GM23338 (cell line): ENCODE measurements around the gene USH2A.

ENCODE experiments used
- CREB1 ChIP-seq: fragments of 250-450 bp; sonication (Bioruptor Pico); IDR thresholded peaks from 2 replicates; pipeline ENCODE4 v1.5.0; 2020; ENCODE audit warnings: low read depth, mild to moderate bottlenecking, moderate library complexity
- EZH2 ChIP-seq: fragments of 200-600 bp; sonication (generic); IDR thresholded peaks from one replicate; pipeline ENCODE4 v1.8.0; 2017; ENCODE audit warnings: antibody characterized with exemption, mild to moderate bottlenecking, low read depth; ENCODE audit not compliant: unreplicated experiment
- EZH2phosphoT487 ChIP-seq: fragments of 200-600 bp; sonication (generic); IDR thresholded peaks from one replicate; pipeline ENCODE4 v1.8.1; 2018; ENCODE audit warnings: antibody characterized with exemption; ENCODE audit not compliant: unreplicated experiment
- POLR2AphosphoS5 ChIP-seq: IDR thresholded peaks from 2 replicates; pipeline ENCODE4 v1.6.1; 2016; ENCODE audit warnings: antibody characterized with exemption, low read depth
- TF ChIP-seq, protein P1 (sequence below), 2 experiments: fragments of 200-600 bp in 1 of 2; sonication (generic) in 1 of 2; conservative IDR thresholded peaks; 2 replicates each; pipeline versions ENCODE4 v1.5.1 to v1.6.1; 2016 to 2017; ENCODE audit warnings: antibody characterized with exemption in 2 of 2, low read depth in 2 of 2, mild to moderate bottlenecking in 2 of 2, moderate library complexity in 1 of 2
- TF ChIP-seq, protein P2 (sequence below): IDR thresholded peaks from 2 replicates; pipeline ENCODE4 v1.6.1; 2016; ENCODE audit warnings: antibody characterized with exemption
- TF ChIP-seq, protein P3 (sequence below): IDR thresholded peaks from one replicate; pipeline ENCODE4 v1.6.1; 2018; ENCODE audit warnings: antibody characterized with exemption; ENCODE audit not compliant: unreplicated experiment

DNA sequence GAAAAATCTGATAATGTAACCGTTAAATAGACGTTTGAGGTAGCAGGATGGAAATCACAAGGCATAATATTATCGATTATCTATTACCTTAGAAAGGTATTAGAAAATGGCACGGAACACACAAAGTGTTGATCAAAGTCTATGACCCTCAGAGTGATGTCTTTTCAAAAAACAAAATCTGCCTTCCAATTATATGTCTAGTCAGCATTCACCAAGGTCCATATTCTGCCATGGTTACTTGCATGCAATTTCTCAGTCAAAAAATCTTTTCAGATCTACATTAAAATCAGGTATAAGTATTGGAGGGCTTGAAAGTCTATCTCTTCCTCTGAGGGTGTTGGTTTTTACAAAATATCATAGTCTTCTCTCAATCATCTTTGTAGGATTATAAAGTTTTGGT, 774.3 kb downstream of the USH2A start:
- TF ChIP-seq, protein P1, sequence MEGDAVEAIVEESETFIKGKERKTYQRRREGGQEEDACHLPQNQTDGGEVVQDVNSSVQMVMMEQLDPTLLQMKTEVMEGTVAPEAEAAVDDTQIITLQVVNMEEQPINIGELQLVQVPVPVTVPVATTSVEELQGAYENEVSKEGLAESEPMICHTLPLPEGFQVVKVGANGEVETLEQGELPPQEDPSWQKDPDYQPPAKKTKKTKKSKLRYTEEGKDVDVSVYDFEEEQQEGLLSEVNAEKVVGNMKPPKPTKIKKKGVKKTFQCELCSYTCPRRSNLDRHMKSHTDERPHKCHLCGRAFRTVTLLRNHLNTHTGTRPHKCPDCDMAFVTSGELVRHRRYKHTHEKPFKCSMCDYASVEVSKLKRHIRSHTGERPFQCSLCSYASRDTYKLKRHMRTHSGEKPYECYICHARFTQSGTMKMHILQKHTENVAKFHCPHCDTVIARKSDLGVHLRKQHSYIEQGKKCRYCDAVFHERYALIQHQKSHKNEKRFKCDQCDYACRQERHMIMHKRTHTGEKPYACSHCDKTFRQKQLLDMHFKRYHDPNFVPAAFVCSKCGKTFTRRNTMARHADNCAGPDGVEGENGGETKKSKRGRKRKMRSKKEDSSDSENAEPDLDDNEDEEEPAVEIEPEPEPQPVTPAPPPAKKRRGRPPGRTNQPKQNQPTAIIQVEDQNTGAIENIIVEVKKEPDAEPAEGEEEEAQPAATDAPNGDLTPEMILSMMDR (conservative IDR thresholded peaks at IDR 0.05; ENCODE audit: low read depth in 2 of 2) = no peak
- TF ChIP-seq POLR2AphosphoS5 (no peak), EZH2 (no peak), EZH2phosphoT487 (no peak), CREB1 (CRISPR knock-in tag) (no peak)
- TF ChIP-seq, protein P2, sequence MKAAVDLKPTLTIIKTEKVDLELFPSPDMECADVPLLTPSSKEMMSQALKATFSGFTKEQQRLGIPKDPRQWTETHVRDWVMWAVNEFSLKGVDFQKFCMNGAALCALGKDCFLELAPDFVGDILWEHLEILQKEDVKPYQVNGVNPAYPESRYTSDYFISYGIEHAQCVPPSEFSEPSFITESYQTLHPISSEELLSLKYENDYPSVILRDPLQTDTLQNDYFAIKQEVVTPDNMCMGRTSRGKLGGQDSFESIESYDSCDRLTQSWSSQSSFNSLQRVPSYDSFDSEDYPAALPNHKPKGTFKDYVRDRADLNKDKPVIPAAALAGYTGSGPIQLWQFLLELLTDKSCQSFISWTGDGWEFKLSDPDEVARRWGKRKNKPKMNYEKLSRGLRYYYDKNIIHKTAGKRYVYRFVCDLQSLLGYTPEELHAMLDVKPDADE = no peak
- TF ChIP-seq, protein P3, sequence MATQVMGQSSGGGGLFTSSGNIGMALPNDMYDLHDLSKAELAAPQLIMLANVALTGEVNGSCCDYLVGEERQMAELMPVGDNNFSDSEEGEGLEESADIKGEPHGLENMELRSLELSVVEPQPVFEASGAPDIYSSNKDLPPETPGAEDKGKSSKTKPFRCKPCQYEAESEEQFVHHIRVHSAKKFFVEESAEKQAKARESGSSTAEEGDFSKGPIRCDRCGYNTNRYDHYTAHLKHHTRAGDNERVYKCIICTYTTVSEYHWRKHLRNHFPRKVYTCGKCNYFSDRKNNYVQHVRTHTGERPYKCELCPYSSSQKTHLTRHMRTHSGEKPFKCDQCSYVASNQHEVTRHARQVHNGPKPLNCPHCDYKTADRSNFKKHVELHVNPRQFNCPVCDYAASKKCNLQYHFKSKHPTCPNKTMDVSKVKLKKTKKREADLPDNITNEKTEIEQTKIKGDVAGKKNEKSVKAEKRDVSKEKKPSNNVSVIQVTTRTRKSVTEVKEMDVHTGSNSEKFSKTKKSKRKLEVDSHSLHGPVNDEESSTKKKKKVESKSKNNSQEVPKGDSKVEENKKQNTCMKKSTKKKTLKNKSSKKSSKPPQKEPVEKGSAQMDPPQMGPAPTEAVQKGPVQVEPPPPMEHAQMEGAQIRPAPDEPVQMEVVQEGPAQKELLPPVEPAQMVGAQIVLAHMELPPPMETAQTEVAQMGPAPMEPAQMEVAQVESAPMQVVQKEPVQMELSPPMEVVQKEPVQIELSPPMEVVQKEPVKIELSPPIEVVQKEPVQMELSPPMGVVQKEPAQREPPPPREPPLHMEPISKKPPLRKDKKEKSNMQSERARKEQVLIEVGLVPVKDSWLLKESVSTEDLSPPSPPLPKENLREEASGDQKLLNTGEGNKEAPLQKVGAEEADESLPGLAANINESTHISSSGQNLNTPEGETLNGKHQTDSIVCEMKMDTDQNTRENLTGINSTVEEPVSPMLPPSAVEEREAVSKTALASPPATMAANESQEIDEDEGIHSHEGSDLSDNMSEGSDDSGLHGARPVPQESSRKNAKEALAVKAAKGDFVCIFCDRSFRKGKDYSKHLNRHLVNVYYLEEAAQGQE = no peak
